ENCODE data around the gene METTL5. TPM values are rescaled to one million over a fixed set of nuclear protein-coding genes. Genes with fewer than 3 reads are reported as not detected.

METTL5 gene
- total and polyA plus RNA-seq, 9 of the 15 experiments (the other 6 are each of a cell fraction or from before 2014, with no cell fraction given), result 149 to 471 (median 224) TPM

GRCh38 chr2:169798718-169799592 lies 25.8 kb downstream of the METTL5 start, which contains the start of gene SSB (continued):
- TF ChIP-seq ZZZ3 (IDR thresholded peaks at IDR 0.05) (no peak), SMAD1 (IDR thresholded peaks at IDR 0.05; ENCODE audit: low read depth, low read length, partially characterized antibody) (peak; percentile 72), ETS1 (conservative IDR thresholded peaks at IDR 0.05; ENCODE audit: control insufficient read depth, low read depth, low read length) (peak; percentile 37; the same call in 1 of the 2 replicates), POLR2G (IDR thresholded peaks at IDR 0.05; ENCODE audit: low read depth, low read length) (peak; percentile 99), KLF1 (tag; IDR thresholded peaks at IDR 0.05) (peak; percentile 61; the same call in 1 of the 2 replicates), RB1 (IDR thresholded peaks at IDR 0.05; ENCODE audit: low read depth) (peak; percentile 80), BRD4 (IDR thresholded peaks at IDR 0.05) (peak; percentile 95), SPI1 (IDR thresholded peaks at IDR 0.05; ENCODE audit: borderline replicate concordance, low read depth, low read length) (no peak), YBX1 (IDR thresholded peaks at IDR 0.05) (no peak), POLR2H (tag; IDR thresholded peaks at IDR 0.05; ENCODE audit: low read depth) (peak; percentile 83), POLR2A (conservative IDR thresholded peaks at IDR 0.05) (peak; percentile 98), ZFX (CRISPR knock-in tag; IDR thresholded peaks at IDR 0.05) (peak; percentile 82), SIN3A (IDR thresholded peaks at IDR 0.05; ENCODE audit: borderline replicate concordance in 2 of 2, control insufficient read depth in 1 of 2, low read depth in 2 of 2, low read length in 2 of 2) (peak; percentile 87 to 94; a peak in 3 of 4 replicates), NR2C2 (CRISPR knock-in tag; IDR thresholded peaks at IDR 0.05) (no peak; the same call in 1 of the 2 replicates), NR2C2 (tag; IDR thresholded peaks at IDR 0.05) (no peak; the same call in none of the 2 replicates), CBFA2T2 (conservative IDR thresholded peaks at IDR 0.05) (no peak), EWSR1 (IDR thresholded peaks at IDR 0.05; ENCODE audit: borderline replicate concordance, low read depth, partially characterized antibody) (no peak), HLTF (IDR thresholded peaks at IDR 0.05) (peak; percentile 11; the same call in 1 of the 2 replicates), E2F6 (IDR thresholded peaks at IDR 0.05; ENCODE audit: borderline replicate concordance in 1 of 2, extremely low read depth in 1 of 2, insufficient read depth in 1 of 2, insufficient read length in 1 of 2, low read depth in 1 of 2, low read length in 1 of 2, poor library complexity in 1 of 2, severe bottlenecking in 1 of 2) (peak; percentile 55 to 66), XRCC3 (IDR thresholded peaks at IDR 0.05) (no peak), PRDM10 (IDR thresholded peaks at IDR 0.05; ENCODE audit: partially characterized antibody) (peak; percentile 90), ZSCAN29 (IDR thresholded peaks at IDR 0.05) (0 out of 2 replicates have a peak, but pooled peaks have one; percentile 65), FUS (optimal IDR thresholded peaks at IDR 0.05; ENCODE audit: low read depth, low read length) (peak; percentile 62)

Data from K562 (cell line).